CD4-positive, alpha-beta memory T cell (primary cell): ENCODE data around the gene SPPL2C. TPM values are rescaled to one million over a fixed set of nuclear protein-coding genes. Genes with fewer than 3 reads are reported as not detected.
A peak's percentile ranks its signal among the peaks of the same experiment; 100 is the strongest.

Experiments used
- CTCF ChIA-PET: fragments of 350-600 bp; sonication (Branson Sonifier 250); formaldehyde crosslinking; loops from one replicate; lab custom pipeline; 2021; ENCODE audit warnings: inconsistent platforms; ENCODE audit not compliant: partially characterized antibody; lab: Charles Lee
- POLR2A ChIA-PET: fragments of 350-600 bp; sonication (Branson Sonifier 250); formaldehyde crosslinking; loops from one replicate; lab custom pipeline; 2021; ENCODE audit not compliant: partially characterized antibody; lab: Charles Lee
- DNase-seq, 5 donors: peaks; one replicate each; pipeline versions ENCODE4 v3.0.0 to v3.0.0-alpha.2; 2020 to 2022; ENCODE audit warnings: mixed read lengths in 1 of 5
- H3K27ac ChIP-seq: one replicate; pipeline ENCODE4 v1.7.0; 2013; ENCODE audit warnings: low read depth, low read length
- H3K27me3 ChIP-seq: 2 replicates; pipeline ENCODE4 v1.7.0; 2013; ENCODE audit warnings: mild to moderate bottlenecking, low read length, moderate library complexity; ENCODE audit not compliant: insufficient read depth
- H3K36me3 ChIP-seq: 2 replicates; pipeline ENCODE4 v1.7.0; 2013; ENCODE audit warnings: mild to moderate bottlenecking, low read length, moderate library complexity; ENCODE audit not compliant: insufficient read depth
- H3K4me1 ChIP-seq: 2 replicates; pipeline ENCODE4 v1.7.0; 2013; ENCODE audit warnings: mild to moderate bottlenecking, low read length, moderate library complexity; ENCODE audit not compliant: insufficient read depth
- H3K4me3 ChIP-seq, 2 donors: one replicate each; pipeline ENCODE4 v1.7.0; 2013; ENCODE audit warnings: low read length in 2 of 2, mild to moderate bottlenecking in 1 of 2
- H3K9me3 ChIP-seq, 2 donors: one replicate each; pipeline ENCODE4 v1.7.0; 2013; ENCODE audit warnings: low read length in 2 of 2, control low read depth in 1 of 2; ENCODE audit not compliant: control insufficient read depth in 1 of 2
- H3K27ac Mint-ChIP-seq, 7 donors: one replicate each; pipeline ENCODE4 v1.8.0; 2020 to 2021; ENCODE audit warnings: mixed read lengths in 7 of 7, mild to moderate bottlenecking in 6 of 7, inconsistent platforms in 3 of 7, moderate library complexity in 3 of 7
- H3K27me3 Mint-ChIP-seq, 2 donors: one replicate each; pipeline ENCODE4 v1.8.0; 2020 to 2021; ENCODE audit warnings: mixed read lengths in 2 of 2
- H3K36me3 Mint-ChIP-seq, 2 donors: one replicate each; pipeline ENCODE4 v1.8.0; 2020 to 2021; ENCODE audit warnings: mixed read lengths in 2 of 2, inconsistent platforms in 1 of 2, mild to moderate bottlenecking in 1 of 2
- H3K4me1 Mint-ChIP-seq, 4 donors: one replicate each; pipeline ENCODE4 v1.8.0; 2020 to 2021; ENCODE audit warnings: mixed read lengths in 4 of 4, mild to moderate bottlenecking in 1 of 4
- H3K4me3 Mint-ChIP-seq, 8 donors: one replicate each; pipeline ENCODE4 v1.8.0; 2020 to 2021; ENCODE audit warnings: mixed read lengths in 8 of 8, mild to moderate bottlenecking in 7 of 8, moderate library complexity in 6 of 8, inconsistent platforms in 3 of 8
- H3K9me3 Mint-ChIP-seq, 8 donors: one replicate each; pipeline ENCODE4 v1.8.0; 2020 to 2021; ENCODE audit warnings: mixed read lengths in 8 of 8, mild to moderate bottlenecking in 5 of 8, inconsistent platforms in 3 of 8, moderate library complexity in 1 of 8
- intact Hi-C: fragments of 100-400 bp; cut with micrococcal nuclease; formaldehyde crosslinking; loops from one replicate; pipeline ENCODE4 v1.15.1; 2023
- polyA plus RNA-seq, 2 donors: library from polyadenylated mRNA; unstranded; fragments of 300-500 nt; fragmentation: Illumina TruSeq; gene quantifications; one replicate each; pipeline ENCODE4 v1.2.3, GENCODE V29; 2021
- total RNA-seq, 2 experiments: library from RNA; stranded (reverse); gene quantifications; one replicate each; pipeline ENCODE4 v1.2.3, GENCODE V29; 2021

SPPL2C gene
- total and polyA plus RNA-seq, 4 experiments from 2014 or later = not detected

GRCh38 chr17:45863857-45864654, 19.4 kb downstream of the SPPL2C start:
- no peak for DNase-seq

DNA sequence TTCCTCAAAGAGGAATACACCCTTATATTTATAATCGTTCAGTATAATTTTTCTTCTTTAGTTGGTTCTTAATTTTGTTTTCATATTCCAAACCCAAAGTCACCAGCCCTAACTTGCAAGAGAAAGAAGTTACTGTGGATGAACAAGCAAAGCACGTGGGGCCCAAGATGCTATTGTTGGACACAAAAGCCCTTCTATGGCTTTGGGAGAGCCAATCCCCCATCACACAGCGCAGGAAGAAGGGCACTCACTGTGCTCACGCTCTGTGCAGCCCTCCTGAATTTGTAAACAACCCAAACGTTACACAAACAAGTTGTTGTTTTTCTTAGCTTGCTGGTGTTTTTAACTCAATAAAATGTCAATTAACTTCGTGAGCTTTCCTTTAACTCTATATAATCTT, 22.5 kb downstream of the SPPL2C start:
- intact Hi-C loops = no loop called here
- H3K4me3 ChIP-seq = no peak overlapping the region
- no peaks in the 10 kb centered on the region for H3K9me3 Mint-ChIP-seq
- ChIA-PET POLR2A (no interaction called here), CTCF (no interaction called here)
- H3K9me3 ChIP-seq = no peaks in the 10 kb centered on the region
- H3K27me3 Mint-ChIP-seq = peaks cover 4 to 30% of the 10 kb centered on the region in 2 donors
- H3K4me3 Mint-ChIP-seq = no peak overlapping the region
- H3K27ac Mint-ChIP-seq = no peak overlapping the region
- no peak overlapping the region for H3K27ac ChIP-seq
- H3K27me3 ChIP-seq = peaks cover 4% of the 10 kb centered on the region
- no peaks in the 10 kb centered on the region for H3K36me3 ChIP-seq
- no peak for DNase-seq
- H3K4me1 ChIP-seq = peaks cover 6% of the 10 kb centered on the region
- no peaks in the 10 kb centered on the region for H3K36me3 Mint-ChIP-seq
- peaks cover 0 to 3% (median 2%) of the 10 kb centered on the region in 4 donors for H3K4me1 Mint-ChIP-seq

More at GRCh38 chr17:45863857-45864654, 19.4 kb downstream of the SPPL2C start:
- peaks cover 4% of the 10 kb centered on the region for H3K27me3 ChIP-seq
- H3K27me3 Mint-ChIP-seq = peaks cover 17 to 37% of the 10 kb centered on the region in 2 donors
- H3K9me3 Mint-ChIP-seq = no peaks in the 10 kb centered on the region
- H3K27ac Mint-ChIP-seq = peak overlapping the region in 2 of 7 donors; percentile 5 to 70
- H3K4me1 Mint-ChIP-seq = peaks cover 0 to 3% (median 2%) of the 10 kb centered on the region in 4 donors
- intact Hi-C loops = no loop called here
- ChIA-PET CTCF (interaction anchor here (1.0 to 1.6 kb wide), 2 partner anchors 13 to 15 kb away, joined by 3 to 6 read pairs; no protein-coding TSS in a partner anchor), POLR2A (no interaction called here)
- peaks cover 6% of the 10 kb centered on the region for H3K4me1 ChIP-seq
- H3K36me3 Mint-ChIP-seq = no peaks in the 10 kb centered on the region
- H3K36me3 ChIP-seq = no peaks in the 10 kb centered on the region
- no peak overlapping the region for H3K4me3 ChIP-seq
- H3K27ac ChIP-seq = no peak overlapping the region
- H3K4me3 Mint-ChIP-seq = no peak overlapping the region
- H3K9me3 ChIP-seq = no peaks in the 10 kb centered on the region

GRCh38 chr17:45867702-45868101, 23.0 kb downstream of the SPPL2C start:
- ChIA-PET CTCF (no interaction called here), POLR2A (no interaction called here)
- peaks cover 0 to 3% (median 2%) of the 10 kb centered on the region in 4 donors for H3K4me1 Mint-ChIP-seq
- H3K36me3 Mint-ChIP-seq = no peaks in the 10 kb centered on the region
- Histone ChIP-seq H3K9me3 (no peaks in the 10 kb centered on the region), H3K27ac (no peak overlapping the region), H3K36me3 (no peaks in the 10 kb centered on the region), H3K4me1 (peaks cover 6% of the 10 kb centered on the region), H3K27me3 (peaks cover 4% of the 10 kb centered on the region), H3K4me3 (no peak overlapping the region)
- H3K4me3 Mint-ChIP-seq = no peak overlapping the region
- peaks cover 4 to 29% of the 10 kb centered on the region in 2 donors for H3K27me3 Mint-ChIP-seq
- H3K9me3 Mint-ChIP-seq = no peaks in the 10 kb centered on the region
- no peak overlapping the region for H3K27ac Mint-ChIP-seq
- DNase-seq = no peak
- intact Hi-C loops = no loop called here

DNA sequence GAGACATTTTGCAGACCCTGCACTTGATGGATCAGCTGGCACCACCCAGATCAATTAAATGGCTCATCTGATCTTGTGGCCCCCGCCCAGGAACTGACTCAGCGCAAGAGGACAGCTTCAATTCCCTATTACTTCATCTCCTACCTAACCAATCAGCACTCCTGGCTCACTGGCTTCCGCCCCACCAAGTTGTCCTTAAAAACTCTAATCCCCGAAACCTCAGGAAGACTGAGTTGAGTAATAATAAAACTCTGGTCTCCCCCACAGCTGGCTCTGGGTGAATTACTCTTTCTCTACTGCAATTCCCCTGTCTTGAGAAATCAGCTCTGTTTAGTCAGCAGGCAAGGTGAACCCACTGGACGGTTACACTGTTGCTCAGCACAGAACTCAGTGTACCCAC, 23.6 kb downstream of the SPPL2C start:
- H3K27ac Mint-ChIP-seq = no peak overlapping the region
- Histone ChIP-seq H3K4me1 (peaks cover 8% of the 10 kb centered on the region), H3K27ac (no peak overlapping the region), H3K4me3 (no peak overlapping the region), H3K27me3 (peaks cover 4% of the 10 kb centered on the region), H3K36me3 (no peaks in the 10 kb centered on the region), H3K9me3 (no peaks in the 10 kb centered on the region)
- no peak overlapping the region for H3K4me3 Mint-ChIP-seq
- intact Hi-C loops = no loop called here
- no peak for DNase-seq
- H3K9me3 Mint-ChIP-seq = no peaks in the 10 kb centered on the region
- H3K4me1 Mint-ChIP-seq = peaks cover 2 to 5% (median 3%) of the 10 kb centered on the region in 4 donors
- ChIA-PET POLR2A (no interaction called here), CTCF (no interaction called here)
- peaks cover 4 to 25% of the 10 kb centered on the region in 2 donors for H3K27me3 Mint-ChIP-seq
- H3K36me3 Mint-ChIP-seq = no peaks in the 10 kb centered on the region

DNA sequence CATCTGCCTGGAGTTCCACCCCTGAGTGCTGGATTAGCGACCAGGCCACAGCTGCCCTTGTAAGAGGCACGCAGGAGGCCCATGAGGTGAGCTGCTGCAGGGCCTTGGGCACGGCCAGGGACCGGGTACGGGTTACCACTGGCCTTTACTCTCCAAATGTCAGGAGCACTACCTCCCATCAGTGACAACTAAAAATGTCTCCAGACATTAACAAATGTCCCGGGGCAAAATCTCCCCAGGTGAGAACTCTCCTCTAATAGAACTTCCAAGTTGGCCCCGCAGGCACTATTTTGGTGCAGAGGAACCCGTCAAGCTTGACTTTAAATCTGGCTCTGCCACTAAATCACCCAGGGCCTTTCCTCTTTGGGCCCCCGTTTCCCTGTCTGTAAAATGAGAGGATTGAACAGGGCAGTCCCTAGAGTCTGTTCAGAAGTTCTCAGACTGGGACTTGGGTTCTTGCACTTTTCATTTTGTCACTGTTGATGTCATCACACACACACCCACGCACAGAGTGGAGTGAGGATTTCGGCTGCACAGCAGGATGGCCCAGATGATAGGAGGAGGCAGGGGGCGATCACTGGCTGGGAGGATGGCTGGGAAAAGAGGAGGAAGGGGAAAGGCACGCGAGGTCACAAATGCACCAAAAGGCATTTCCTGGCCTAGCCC, 25.1 kb downstream of the SPPL2C start:
- ChIA-PET POLR2A (no interaction called here), CTCF (no interaction called here)
- H3K4me3 Mint-ChIP-seq = no peak overlapping the region
- peak overlapping the region in 2 of 7 donors; percentile 33 to 54 for H3K27ac Mint-ChIP-seq
- no peak for DNase-seq
- H3K9me3 Mint-ChIP-seq = no peaks in the 10 kb centered on the region
- no peak overlapping the region for H3K27ac ChIP-seq
- H3K27me3 Mint-ChIP-seq = peaks cover 4 to 16% of the 10 kb centered on the region in 2 donors
- intact Hi-C loops = no loop called here
- H3K4me1 ChIP-seq = peaks cover 16% of the 10 kb centered on the region
- no peaks in the 10 kb centered on the region for H3K9me3 ChIP-seq
- peaks cover 8 to 10% (median 9%) of the 10 kb centered on the region in 4 donors for H3K4me1 Mint-ChIP-seq
- H3K36me3 Mint-ChIP-seq = no peaks in the 10 kb centered on the region
- H3K27me3 ChIP-seq = peaks cover 3% of the 10 kb centered on the region
- H3K36me3 ChIP-seq = no peaks in the 10 kb centered on the region
- H3K4me3 ChIP-seq = no peak overlapping the region

- Histone ChIP-seq H3K27ac (no peak overlapping the region), H3K4me3 (no peak overlapping the region), H3K27me3 (no peaks in the 10 kb centered on the region), H3K4me1 (peaks cover 16% of the 10 kb centered on the region), H3K36me3 (no peaks in the 10 kb centered on the region), H3K9me3 (no peaks in the 10 kb centered on the region)
- peaks cover 8 to 12% (median 9%) of the 10 kb centered on the region in 4 donors for H3K4me1 Mint-ChIP-seq
- no peaks in the 10 kb centered on the region for H3K36me3 Mint-ChIP-seq
- peaks cover 3 to 10% of the 10 kb centered on the region in 2 donors for H3K27me3 Mint-ChIP-seq
- POLR2A ChIA-PET = no interaction called here
- CTCF ChIA-PET = interaction anchor here (0.8 to 1.5 kb wide), 2 partner anchors 19 to 20 kb away, joined by 3 to 4 read pairs; no protein-coding TSS in a partner anchor
- no peaks in the 10 kb centered on the region for H3K9me3 Mint-ChIP-seq
- intact Hi-C loops = no loop called here
- peak overlapping the region in 2 of 7 donors; percentile 54 to 63 for H3K27ac Mint-ChIP-seq
- no peak overlapping the region for H3K4me3 Mint-ChIP-seq
- no peak for DNase-seq
These were observed 25.8 kb downstream of the SPPL2C start for GRCh38 chr17:45870342-45870974.

GRCh38 chr17:45871718-45872117, 27.0 kb downstream of the SPPL2C start:
- ChIA-PET CTCF (interaction anchor here (0.8 to 1.5 kb wide), 4 partner anchors 20 to 22 kb away, joined by 3 to 4 read pairs (median 4); no protein-coding TSS in a partner anchor), POLR2A (no interaction called here)
- no peaks in the 10 kb centered on the region for H3K36me3 ChIP-seq
- Mint-ChIP-seq H3K4me1 (peaks cover 8 to 12% (median 9%) of the 10 kb centered on the region in 4 donors), H3K36me3 (no peaks in the 10 kb centered on the region), H3K9me3 (no peaks in the 10 kb centered on the region), H3K27ac (no peak overlapping the region), H3K4me3 (no peak overlapping the region), H3K27me3 (peaks cover 0 to 5% of the 10 kb centered on the region in 2 donors)
- no peaks in the 10 kb centered on the region for H3K9me3 ChIP-seq
- no peak for DNase-seq
- intact Hi-C loops = no loop called here
- H3K4me1 ChIP-seq = peaks cover 16% of the 10 kb centered on the region
- H3K27ac ChIP-seq = no peak overlapping the region
- no peaks in the 10 kb centered on the region for H3K27me3 ChIP-seq
- H3K4me3 ChIP-seq = no peak overlapping the region
